AG04449 (cell line): ENCODE results near the gene INAVA.

Source experiments
- CTCF ChIA-PET: fragments of 350-600 bp; formaldehyde crosslinking; extraction: SDS; loops from one replicate; lab custom pipeline; 2021; ENCODE audit warnings: antibody characterized with exemption; lab: Yijun Ruan, JAX
- POLR2A ChIA-PET: fragments of 400-600, 350-600 bp; formaldehyde crosslinking; extraction: SDS; loops from one replicate; lab custom pipeline; 2020; ENCODE audit warnings: antibody characterized with exemption, inconsistent platforms; lab: Yijun Ruan, JAX
- DNase-seq: peaks from one replicate; pipeline ENCODE4 v3.0.0-alpha.2; 2010; ENCODE audit warnings: low read depth, low spot score
- H3K4me3 ChIP-seq: 2 replicates; pipeline ENCODE4 v1.5.1; 2011; ENCODE audit warnings: low read depth, mild to moderate bottlenecking, control low read depth, low read length
- CTCF ChIP-seq: IDR thresholded peaks from one replicate; pipeline ENCODE4 v1.5.1; 2011; ENCODE audit warnings: mild to moderate bottlenecking, moderate library complexity, low read length, control low read depth, inconsistent platforms; ENCODE audit not compliant: insufficient read depth; ENCODE audit errors: missing control alignments

The INAVA gene

GRCh38 chr1:200917291-200917817 is 22.7 kb downstream of the INAVA start:
- CTCF ChIA-PET: no interaction called here
- H3K4me3 ChIP-seq: no peak overlapping the region
- TF ChIP-seq CTCF: no peak
- DNase-seq: no peak
- POLR2A ChIA-PET: interaction anchor here (0.6 kb wide), 1 partner anchor 213 kb away, joined by 3 read pairs; no protein-coding TSS in a partner anchor

- CTCF ChIA-PET: no interaction called here
- DNase-seq: no peak
- no peak overlapping the region for H3K4me3 ChIP-seq
- POLR2A ChIA-PET: interaction anchor here (0.6 kb wide), 1 partner anchor 212 kb away, joined by 3 read pairs; no protein-coding TSS in a partner anchor
- TF ChIP-seq CTCF: no peak
These were observed 23.3 kb downstream of the INAVA start for GRCh38 chr1:200918006-200918405.

- POLR2A ChIA-PET: no interaction called here
- no peak for TF ChIP-seq CTCF
- no peak for DNase-seq
- CTCF ChIA-PET: no interaction called here
- no peak overlapping the region for H3K4me3 ChIP-seq
These were observed 24.7 kb downstream of the INAVA start for GRCh38 chr1:200919386-200919785.

- no peak overlapping the region for H3K4me3 ChIP-seq
- TF ChIP-seq CTCF: no peak
- no peak for DNase-seq
- ChIA-PET CTCF (no interaction called here), POLR2A (no interaction called here)
These were observed 26.9 kb downstream of the INAVA start for GRCh38 chr1:200921571-200922110.

GRCh38 chr1:200922406-200922805 is 27.7 kb downstream of the INAVA start:
- no peak for TF ChIP-seq CTCF
- H3K4me3 ChIP-seq: no peak overlapping the region
- DNase-seq: no peak
- ChIA-PET POLR2A (no interaction called here), CTCF (interaction anchor here (2.7 kb wide), 1 partner anchor 50 kb away, joined by 10 read pairs; no protein-coding TSS in a partner anchor)

- TF ChIP-seq CTCF: no peak
- CTCF ChIA-PET: interaction anchor here (2.7 kb wide), 1 partner anchor 48 kb away, joined by 10 read pairs; no protein-coding TSS in a partner anchor
- POLR2A ChIA-PET: no interaction called here
- H3K4me3 ChIP-seq: no peak overlapping the region
- DNase-seq: no peak
These were observed 28.9 kb downstream of the INAVA start for GRCh38 chr1:200923601-200924000.
